PC-9 (cell line): Measurements from ENCODE around the gene ADAMTSL3.

Experiments
- EZH2 ChIP-seq: fragments of 200-600 bp; sonication (generic); IDR thresholded peaks from 2 replicates; pipeline ENCODE4 v1.8.0; 2017; ENCODE audit warnings: antibody characterized with exemption, low read depth
- TF ChIP-seq, protein P1 (sequence below): fragments of 200-600 bp; sonication (generic); conservative IDR thresholded peaks from 2 replicates; pipeline ENCODE4 v1.6.1; 2017; ENCODE audit warnings: mixed run types, antibody characterized with exemption, mild to moderate bottlenecking, moderate library complexity

DNA sequence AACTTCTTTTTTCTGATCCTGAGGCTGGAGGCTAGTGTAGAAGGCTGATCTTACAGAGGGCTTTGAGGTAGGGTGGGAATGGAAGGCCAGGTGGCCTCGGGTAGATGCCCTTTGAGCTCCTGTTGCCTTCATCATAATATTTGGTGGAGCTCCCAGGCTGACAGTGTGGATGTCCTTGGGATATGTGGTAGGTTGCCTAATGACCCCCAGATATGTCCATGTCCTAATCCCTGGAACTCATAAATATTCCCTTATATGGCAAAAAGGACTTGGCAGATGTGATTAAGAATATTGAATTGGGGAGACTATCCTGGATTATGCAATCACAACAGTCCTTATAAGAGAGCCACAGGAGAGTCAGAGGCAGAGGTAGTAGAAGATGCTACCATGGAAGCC is 5.5 kb downstream of the ADAMTSL3 start:
- TF ChIP-seq, protein P1, sequence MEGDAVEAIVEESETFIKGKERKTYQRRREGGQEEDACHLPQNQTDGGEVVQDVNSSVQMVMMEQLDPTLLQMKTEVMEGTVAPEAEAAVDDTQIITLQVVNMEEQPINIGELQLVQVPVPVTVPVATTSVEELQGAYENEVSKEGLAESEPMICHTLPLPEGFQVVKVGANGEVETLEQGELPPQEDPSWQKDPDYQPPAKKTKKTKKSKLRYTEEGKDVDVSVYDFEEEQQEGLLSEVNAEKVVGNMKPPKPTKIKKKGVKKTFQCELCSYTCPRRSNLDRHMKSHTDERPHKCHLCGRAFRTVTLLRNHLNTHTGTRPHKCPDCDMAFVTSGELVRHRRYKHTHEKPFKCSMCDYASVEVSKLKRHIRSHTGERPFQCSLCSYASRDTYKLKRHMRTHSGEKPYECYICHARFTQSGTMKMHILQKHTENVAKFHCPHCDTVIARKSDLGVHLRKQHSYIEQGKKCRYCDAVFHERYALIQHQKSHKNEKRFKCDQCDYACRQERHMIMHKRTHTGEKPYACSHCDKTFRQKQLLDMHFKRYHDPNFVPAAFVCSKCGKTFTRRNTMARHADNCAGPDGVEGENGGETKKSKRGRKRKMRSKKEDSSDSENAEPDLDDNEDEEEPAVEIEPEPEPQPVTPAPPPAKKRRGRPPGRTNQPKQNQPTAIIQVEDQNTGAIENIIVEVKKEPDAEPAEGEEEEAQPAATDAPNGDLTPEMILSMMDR: no peak
- TF ChIP-seq EZH2: no peak
